ENCODE results near the gene ZFR.
"Not testable (repeated sequence)": the region's sequence is repeated elsewhere in the genome, so short reads cannot be mapped to it uniquely, and the experiment has no call there.

ZFR gene

GRCh38 chr5:32461441-32462120, 17.0 kb upstream of the ZFR start:
- H3K9me3 Mint-ChIP-seq = no peaks in the 10 kb centered on the region
- H3K4me3 Mint-ChIP-seq = no peak overlapping the region
- no peaks in the 10 kb centered on the region for H3K36me3 Mint-ChIP-seq (ENCODE audit: low read depth)
- DNase-seq = no peak
- H3K27ac Mint-ChIP-seq = no peak overlapping the region
- no peak for ATAC-seq
- peaks cover 2% of the 10 kb centered on the region for H3K27me3 Mint-ChIP-seq
- peaks cover 24% of the 10 kb centered on the region for H3K4me1 Mint-ChIP-seq

- H3K27ac Mint-ChIP-seq = peak overlapping the region; percentile 3
- no peak overlapping the region for H3K4me3 Mint-ChIP-seq
- ATAC-seq = no peak
- no peaks in the 10 kb centered on the region for H3K36me3 Mint-ChIP-seq (ENCODE audit: low read depth)
- peaks cover 3% of the 10 kb centered on the region for H3K27me3 Mint-ChIP-seq
- no peak for DNase-seq
- no peaks in the 10 kb centered on the region for H3K9me3 Mint-ChIP-seq
- H3K4me1 Mint-ChIP-seq = peaks cover 24% of the 10 kb centered on the region
Observed at GRCh38 chr5:32460702-32461101, 16.2 kb upstream of the ZFR start.

- ATAC-seq = no peak
- no peak for DNase-seq
- peaks cover 3% of the 10 kb centered on the region for H3K27me3 Mint-ChIP-seq
- H3K4me3 Mint-ChIP-seq = no peak overlapping the region
- H3K36me3 Mint-ChIP-seq (ENCODE audit: low read depth) = no peaks in the 10 kb centered on the region
- no peak overlapping the region for H3K27ac Mint-ChIP-seq
- H3K4me1 Mint-ChIP-seq = peaks cover 24% of the 10 kb centered on the region
- H3K9me3 Mint-ChIP-seq = no peaks in the 10 kb centered on the region
Observed at GRCh38 chr5:32458880-32459495, 14.4 kb upstream of the ZFR start.

- ATAC-seq (no peak), DNase-seq (no peak)
- H3K27me3 Mint-ChIP-seq = peaks cover 3% of the 10 kb centered on the region
- peaks cover 2% of the 10 kb centered on the region for H3K4me1 Mint-ChIP-seq
- H3K36me3 Mint-ChIP-seq (ENCODE audit: low read depth) = no peaks in the 10 kb centered on the region
- H3K9me3 Mint-ChIP-seq = no peaks in the 10 kb centered on the region
- H3K4me3 Mint-ChIP-seq = no peak overlapping the region
- no peak overlapping the region for H3K27ac Mint-ChIP-seq
Observed at GRCh38 chr5:32455311-32455710, 10.8 kb upstream of the ZFR start.

- H3K4me3 Mint-ChIP-seq = no peak overlapping the region
- no peaks in the 10 kb centered on the region for H3K36me3 Mint-ChIP-seq (ENCODE audit: low read depth)
- no peaks in the 10 kb centered on the region for H3K9me3 Mint-ChIP-seq
- DNase-seq (no peak), ATAC-seq (no peak)
- no peak overlapping the region for H3K27ac Mint-ChIP-seq
- no peaks in the 10 kb centered on the region for H3K4me1 Mint-ChIP-seq
- peaks cover 3% of the 10 kb centered on the region for H3K27me3 Mint-ChIP-seq
Observed at GRCh38 chr5:32454821-32455220, 10.3 kb upstream of the ZFR start.

- H3K4me1 Mint-ChIP-seq = no peaks in the 10 kb centered on the region
- no peaks in the 10 kb centered on the region for H3K9me3 Mint-ChIP-seq
- H3K4me3 Mint-ChIP-seq = no peak overlapping the region
- H3K27ac Mint-ChIP-seq = no peak overlapping the region
- peaks cover 3% of the 10 kb centered on the region for H3K27me3 Mint-ChIP-seq
- H3K36me3 Mint-ChIP-seq (ENCODE audit: low read depth) = no peaks in the 10 kb centered on the region
- no peak for ATAC-seq
- DNase-seq = no peak
Observed at GRCh38 chr5:32453916-32454315, 9.4 kb upstream of the ZFR start.

- H3K4me1 Mint-ChIP-seq; H3K27ac Mint-ChIP-seq; ATAC-seq; H3K9me3 Mint-ChIP-seq; H3K27me3 Mint-ChIP-seq; H3K36me3 Mint-ChIP-seq (ENCODE audit: low read depth); DNase-seq; H3K4me3 Mint-ChIP-seq: not testable (repeated sequence)
Observed at GRCh38 chr5:32452316-32452715, 7.8 kb upstream of the ZFR start.

- no peaks in the 10 kb centered on the region for H3K27me3 Mint-ChIP-seq
- H3K4me1 Mint-ChIP-seq = peaks cover 3% of the 10 kb centered on the region
- no peaks in the 10 kb centered on the region for H3K9me3 Mint-ChIP-seq
- ATAC-seq (no peak), DNase-seq (no peak)
- H3K36me3 Mint-ChIP-seq (ENCODE audit: low read depth) = no peaks in the 10 kb centered on the region
- no peak overlapping the region for H3K4me3 Mint-ChIP-seq
- no peak overlapping the region for H3K27ac Mint-ChIP-seq
Observed at GRCh38 chr5:32450952-32451351, 6.4 kb upstream of the ZFR start.

GRCh38 chr5:32449262-32449661, 4.7 kb upstream of the ZFR start:
- Mint-ChIP-seq H3K9me3 (no peaks in the 10 kb centered on the region), H3K36me3 (ENCODE audit: low read depth) (no peaks in the 10 kb centered on the region), H3K4me3 (no peak overlapping the region), H3K27ac (no peak overlapping the region), H3K4me1 (peaks cover 14% of the 10 kb centered on the region), H3K27me3 (peaks cover 3% of the 10 kb centered on the region)
- ATAC-seq (no peak), DNase-seq (no peak)

GRCh38 chr5:32446630-32447029, 2.1 kb upstream of the ZFR start:
- Mint-ChIP-seq H3K4me1 (peaks cover 32% of the 10 kb centered on the region), H3K9me3 (no peaks in the 10 kb centered on the region), H3K27me3 (peaks cover 3% of the 10 kb centered on the region), H3K36me3 (ENCODE audit: low read depth) (peaks cover 15% of the 10 kb centered on the region), H3K4me3 (no peak overlapping the region), H3K27ac (no peak overlapping the region)
- DNase-seq (no peak), ATAC-seq (no peak)

GRCh38 chr5:32445831-32446614, 1.5 kb upstream of the ZFR start:
- Mint-ChIP-seq H3K36me3 (ENCODE audit: low read depth) (peaks cover 21% of the 10 kb centered on the region), H3K27me3 (peaks cover 3% of the 10 kb centered on the region), H3K9me3 (no peaks in the 10 kb centered on the region), H3K4me3 (peak overlapping the region; percentile 83), H3K4me1 (peaks cover 38% of the 10 kb centered on the region), H3K27ac (no peak overlapping the region)
- ATAC-seq = no peak
- DNase-seq = no peak

GRCh38 chr5:32445287-32445758, 783 bp upstream of the ZFR start:
- H3K36me3 Mint-ChIP-seq (ENCODE audit: low read depth) = peaks cover 21% of the 10 kb centered on the region
- peaks cover 43% of the 10 kb centered on the region for H3K4me1 Mint-ChIP-seq
- no peaks in the 10 kb centered on the region for H3K9me3 Mint-ChIP-seq
- peak overlapping the region; percentile 87 for H3K27ac Mint-ChIP-seq
- DNase-seq (no peak), ATAC-seq (no peak)
- H3K27me3 Mint-ChIP-seq = peaks cover 3% of the 10 kb centered on the region
- H3K4me3 Mint-ChIP-seq = peak overlapping the region; percentile 83

GRCh38 chr5:32443541-32444430, 754 bp downstream of the ZFR start:
- peak overlapping the region; percentile 95 for H3K27ac Mint-ChIP-seq
- peak; percentile 54 for DNase-seq
- no peaks in the 10 kb centered on the region for H3K9me3 Mint-ChIP-seq
- H3K27me3 Mint-ChIP-seq = peaks cover 3% of the 10 kb centered on the region
- H3K4me3 Mint-ChIP-seq = peak overlapping the region; percentile 92
- peaks cover 56% of the 10 kb centered on the region for H3K4me1 Mint-ChIP-seq
- ATAC-seq = peak; percentile 55
- peaks cover 28% of the 10 kb centered on the region for H3K36me3 Mint-ChIP-seq (ENCODE audit: low read depth)

- peak; percentile 27 for DNase-seq
- H3K36me3 Mint-ChIP-seq (ENCODE audit: low read depth) = peaks cover 28% of the 10 kb centered on the region
- ATAC-seq = peak; percentile 44
- peak overlapping the region; percentile 95 for H3K27ac Mint-ChIP-seq
- peaks cover 60% of the 10 kb centered on the region for H3K4me1 Mint-ChIP-seq
- no peaks in the 10 kb centered on the region for H3K9me3 Mint-ChIP-seq
- H3K27me3 Mint-ChIP-seq = peaks cover 3% of the 10 kb centered on the region
- peak overlapping the region; percentile 92 for H3K4me3 Mint-ChIP-seq
Observed at GRCh38 chr5:32443145-32443540, 1.4 kb downstream of the ZFR start.

All from activated naive CD8-positive, alpha-beta T cell treated with anti-CD3 and anti-CD28 coated beads, Interleukin-2, amount 50 U/mL, for 24 hours (primary cell).